H1 (cell line): Measurements from ENCODE around the gene ZNHIT3. TPM values are rescaled to one million over a fixed set of nuclear protein-coding genes. Genes with fewer than 3 reads are reported as not detected.
"Not testable (repeated sequence)": the region's sequence is repeated elsewhere in the genome, so short reads cannot be mapped to it uniquely, and the experiment has no call there.

Experiments used
- CTCF ChIA-PET: fragments of 300-600 bp; sonication (Branson Sonifier 250); formaldehyde crosslinking; loops from one replicate; lab custom pipeline; 2021; ENCODE audit not compliant: partially characterized antibody; lab: Charles Lee
- POLR2A ChIA-PET: fragments of 300-600 bp; sonication (Branson Sonifier 250); formaldehyde crosslinking; loops from one replicate; lab custom pipeline; 2021; ENCODE audit warnings: inconsistent platforms; ENCODE audit not compliant: partially characterized antibody; lab: Charles Lee
- DNase-seq, 2 experiments: peaks; one replicate each; pipeline versions ENCODE4 v3.0.0 to v3.0.0-alpha.2; 2010 to 2022; ENCODE audit warnings: low spot score in 2 of 2, low read depth in 1 of 2, mixed read lengths in 1 of 2
- FAIRE-seq: peaks from 2 replicates; lab custom pipeline; 2011; peaks lifted over from hg19 to GRCh38; lab: Jason Lieb, UNC
- H2AFZ ChIP-seq: 2 replicates; pipeline ENCODE4 v1.8.1; 2012; ENCODE audit warnings: low read length, inconsistent platforms
- H2AK5ac ChIP-seq: 2 replicates; pipeline ENCODE4 v1.6.1; 2013; ENCODE audit warnings: low read depth, low read length
- H2BK120ac ChIP-seq: replicated peaks from 2 replicates; pipeline ENCODE3; 2013; ENCODE audit warnings: low read depth, low read length, inconsistent platforms
- H2BK12ac ChIP-seq: 2 replicates; pipeline ENCODE4 v1.6.1; 2013; ENCODE audit warnings: low read depth, low read length
- H2BK15ac ChIP-seq: 2 replicates; pipeline ENCODE4 v1.6.1; 2013; ENCODE audit warnings: low read length
- H2BK20ac ChIP-seq: 2 replicates; pipeline ENCODE4 v1.6.1; 2013; ENCODE audit warnings: low read length
- H2BK5ac ChIP-seq: 2 replicates; pipeline ENCODE4 v1.6.1; 2013; ENCODE audit warnings: low read depth, low read length
- H3K14ac ChIP-seq: 2 replicates; pipeline ENCODE4 v1.6.1; 2013; ENCODE audit warnings: inconsistent platforms; ENCODE audit not compliant: insufficient read length
- H3K18ac ChIP-seq: 2 replicates; pipeline ENCODE4 v1.6.1; 2013; ENCODE audit warnings: low read length; ENCODE audit errors: extremely low read depth
- H3K23ac ChIP-seq: 2 replicates; pipeline ENCODE4 v1.6.1; 2013; ENCODE audit warnings: inconsistent platforms; ENCODE audit not compliant: insufficient read length
- H3K23me2 ChIP-seq: 2 replicates; pipeline ENCODE4 v1.6.1; 2013; ENCODE audit warnings: low read depth, low read length
- H3K27ac ChIP-seq: 2 replicates; pipeline ENCODE4 v1.6.1; 2011; ENCODE audit warnings: low read depth, low read length, inconsistent platforms
- H3K27me3 ChIP-seq, 4 experiments: replicated peaks in 1 of 4; 1 replicate in 1 of 4; 2 replicates in 3 of 4; pipeline versions ENCODE4 v1.6.1 to v1.8.1; 2011 to 2013; ENCODE audit warnings: low read length in 3 of 4, mild to moderate bottlenecking in 3 of 4, inconsistent platforms in 2 of 4, mixed read lengths in 2 of 4, moderate library complexity in 1 of 4; ENCODE audit not compliant: control insufficient read depth in 3 of 4, insufficient read depth in 3 of 4; ENCODE audit errors: extremely low read depth in 1 of 4
- H3K36me3 ChIP-seq, 4 experiments: 2 replicates each; pipeline versions ENCODE4 v1.6.1 to v1.8.1; 2011 to 2013; ENCODE audit warnings: mild to moderate bottlenecking in 4 of 4, low read length in 3 of 4, moderate library complexity in 2 of 4, control low read depth in 1 of 4, inconsistent platforms in 1 of 4; ENCODE audit not compliant: insufficient read depth in 4 of 4, control insufficient read depth in 2 of 4
- H3K4ac ChIP-seq: replicated peaks from 2 replicates; pipeline ENCODE3; 2013; ENCODE audit warnings: low read length, low read depth, mixed read lengths, inconsistent platforms; ENCODE audit not compliant: insufficient read length
- H3K4me1 ChIP-seq, 4 experiments: replicated peaks in 1 of 4; 1 replicate in 1 of 4; 2 replicates in 3 of 4; pipeline versions ENCODE4 v1.6.1 to v1.8.1; 2011 to 2013; ENCODE audit warnings: low read length in 3 of 4, inconsistent platforms in 2 of 4, mixed read lengths in 1 of 4; ENCODE audit not compliant: insufficient read depth in 4 of 4, control insufficient read depth in 3 of 4
- H3K4me2 ChIP-seq, 2 experiments: 2 replicates each; pipeline versions ENCODE4 v1.6.1 to v1.8.1; 2011 to 2013; ENCODE audit warnings: low read depth in 2 of 2, low read length in 2 of 2, control low read depth in 1 of 2, inconsistent platforms in 1 of 2, mild to moderate bottlenecking in 1 of 2; ENCODE audit not compliant: insufficient read depth in 1 of 2
- H3K4me3 ChIP-seq, 4 experiments: fragments of 200-600, 300-600 bp in 1 of 4; sonication (generic), shearing (Covaris generic), sonication (Bioruptor Twin) in 1 of 4; 2 replicates each; pipeline versions ENCODE4 v1.5.1 to v1.8.1; 2011 to 2016; ENCODE audit warnings: low read length in 4 of 4, low read depth in 3 of 4, control low read depth in 2 of 4, inconsistent platforms in 2 of 4, mild to moderate bottlenecking in 2 of 4, mixed read lengths in 1 of 4, moderate library complexity in 1 of 4; ENCODE audit not compliant: insufficient read depth in 2 of 4; ENCODE audit errors: extremely low read depth in 1 of 4
- H3K56ac ChIP-seq: replicated peaks from 2 replicates; pipeline ENCODE3; 2013; ENCODE audit warnings: low read depth, mild to moderate bottlenecking, mixed read lengths, low read length, inconsistent platforms; ENCODE audit not compliant: insufficient read length
- H3K79me1 ChIP-seq: 2 replicates; pipeline ENCODE4 v1.6.1; 2013; ENCODE audit warnings: low read depth, low read length, control low read depth
- H3K79me2 ChIP-seq, 2 experiments: 2 replicates each; pipeline versions ENCODE4 v1.6.1 to v1.8.1; 2012 to 2013; ENCODE audit warnings: low read length in 2 of 2, mild to moderate bottlenecking in 2 of 2, inconsistent platforms in 1 of 2; ENCODE audit not compliant: insufficient read depth in 2 of 2, control insufficient read depth in 1 of 2
- H3K9ac ChIP-seq, 4 experiments: replicated peaks in 1 of 4; 1 replicate in 1 of 4; 2 replicates in 3 of 4; pipeline versions ENCODE4 v1.6.1 to v1.8.1; 2011 to 2013; ENCODE audit warnings: low read depth in 3 of 4, low read length in 3 of 4, control low read depth in 2 of 4, mild to moderate bottlenecking in 2 of 4, moderate library complexity in 2 of 4, inconsistent platforms in 1 of 4; ENCODE audit errors: extremely low read depth in 1 of 4
- H3K9me3 ChIP-seq, 2 experiments: 2 replicates each; pipeline versions ENCODE4 v1.6.1 to v1.8.1; 2012 to 2013; ENCODE audit warnings: mild to moderate bottlenecking in 2 of 2, moderate library complexity in 2 of 2, control low read depth in 1 of 2, inconsistent platforms in 1 of 2, low read depth in 1 of 2, low read length in 1 of 2, mixed read lengths in 1 of 2; ENCODE audit not compliant: insufficient read depth in 2 of 2
- H4K20me1 ChIP-seq, 2 experiments: replicated peaks in 1 of 2; 2 replicates each; pipeline versions ENCODE3 to v1.8.1; 2011 to 2013; ENCODE audit warnings: inconsistent platforms in 2 of 2, low read length in 2 of 2, mild to moderate bottlenecking in 1 of 2; ENCODE audit not compliant: insufficient read depth in 2 of 2, control insufficient read depth in 1 of 2
- H4K5ac ChIP-seq: 2 replicates; pipeline ENCODE4 v1.6.1; 2013; ENCODE audit warnings: low read length, low read depth, mixed read lengths, inconsistent platforms; ENCODE audit not compliant: insufficient read length
- H4K8ac ChIP-seq: 2 replicates; pipeline ENCODE4 v1.8.0; 2013; ENCODE audit warnings: mild to moderate bottlenecking, moderate library complexity, low read length, inconsistent platforms; ENCODE audit not compliant: insufficient read depth; ENCODE audit errors: extremely low read depth
- H4K91ac ChIP-seq: replicated peaks from 2 replicates; pipeline ENCODE3; 2013; ENCODE audit warnings: low read length, mixed read lengths, inconsistent platforms; ENCODE audit not compliant: insufficient read length
- WGBS, 2 experiments: shearing (Covaris generic) in 1 of 2; methylation state at CpG; one replicate each; pipeline versions ENCODE4 v1.1.6 to v1.1.7; 2013 to 2015; ENCODE audit warnings: low lambda C conversion rate in 2 of 2, mixed read lengths in 2 of 2, inconsistent platforms in 1 of 2, low coverage in 1 of 2, missing lambda C conversion rate in 1 of 2; ENCODE audit not compliant: insufficient replicate concordance in 2 of 2, insufficient coverage in 1 of 2, insufficient read length in 1 of 2; ENCODE audit errors: extremely low coverage in 1 of 2, missing lambda C conversion rate in 1 of 2; 5-methylcytosine and 5-hydroxymethylcytosine counted together
- polyA plus RNA-seq, 7 experiments: library from polyadenylated mRNA; depleted of rRNA in 3 of 7; stranded (reverse) in 5 of 7; unstranded in 2 of 7; fragments of >200 nt in 5 of 7; fragments of 200-250 nt in 2 of 7; gene quantifications; 1 replicate in 5 of 7; 2 replicates in 1 of 7; 4 replicates in 1 of 7; pipeline versions ENCODE4 v1.2.1 to v1.2.3, GENCODE V29; 2011 to 2013; ENCODE audit warnings: missing spikeins in 2 of 7, mixed read lengths in 2 of 7
- total RNA-seq: library from RNA; stranded (reverse); fragmentation: NEBNext Ultra II Directional; extraction: Animal tissue kit (Norgen Biotek cat#: 25700); gene quantifications from 2 replicates; pipeline ENCODE4 v1.2.1, GENCODE V29; 2021
- TF ChIP-seq, protein P1 (sequence below): IDR thresholded peaks from 2 replicates; pipeline ENCODE4 v1.6.1; 2012; ENCODE audit warnings: inconsistent platforms

ZNHIT3 gene
- total and polyA plus RNA-seq, 2 of the 8 experiments (the other 6 are each of a cell fraction or from before 2014, with no cell fraction given), result 59.1 to 147 TPM

DNA sequence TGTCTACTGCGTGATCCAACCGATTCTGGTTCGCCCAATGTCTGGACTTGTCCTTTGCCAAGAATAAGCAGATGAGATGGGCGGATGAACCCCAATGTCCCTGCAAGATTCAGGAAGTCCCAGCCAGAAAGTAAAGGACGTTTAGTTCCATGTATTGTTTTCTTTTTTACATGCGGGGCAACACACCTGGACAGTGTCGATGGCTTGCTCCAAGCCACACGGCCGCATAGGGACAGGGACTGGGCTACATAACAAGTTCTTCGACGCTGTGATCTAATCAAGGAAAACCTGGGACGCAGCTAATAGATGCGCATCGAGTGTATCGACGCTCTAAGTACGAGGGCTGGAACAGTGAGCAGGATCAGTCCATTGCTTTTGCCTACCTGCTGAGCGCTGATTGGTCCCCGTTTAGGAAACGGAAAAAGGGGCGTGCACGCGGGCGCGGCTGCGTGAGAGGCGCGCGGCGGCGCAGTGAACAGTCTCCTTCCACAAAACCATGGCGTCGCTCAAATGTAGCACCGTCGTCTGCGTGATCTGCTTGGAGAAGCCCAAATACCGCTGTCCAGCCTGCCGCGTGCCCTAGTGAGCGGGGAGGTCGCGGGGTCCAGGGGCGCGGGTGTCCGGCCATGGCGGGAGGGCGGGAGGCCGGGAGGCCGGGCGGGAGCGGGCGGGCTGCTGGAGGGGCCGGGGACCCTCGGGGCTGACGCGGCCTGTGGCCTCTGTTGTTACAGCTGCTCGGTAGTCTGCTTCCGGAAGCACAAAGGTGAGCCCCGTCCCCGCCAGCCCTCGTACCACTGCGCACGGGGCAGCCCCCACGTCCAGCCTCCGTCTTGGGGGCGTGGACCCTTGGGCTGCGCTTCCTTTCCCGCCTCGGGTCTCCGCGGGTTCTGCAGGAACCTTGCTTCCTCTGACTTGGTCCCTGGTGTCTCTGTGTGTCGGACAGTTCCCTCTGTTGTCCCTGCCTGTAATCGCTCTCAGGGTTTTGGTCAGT lies at the start of gene ZNHIT3 (continued):
- TF ChIP-seq, protein P1, sequence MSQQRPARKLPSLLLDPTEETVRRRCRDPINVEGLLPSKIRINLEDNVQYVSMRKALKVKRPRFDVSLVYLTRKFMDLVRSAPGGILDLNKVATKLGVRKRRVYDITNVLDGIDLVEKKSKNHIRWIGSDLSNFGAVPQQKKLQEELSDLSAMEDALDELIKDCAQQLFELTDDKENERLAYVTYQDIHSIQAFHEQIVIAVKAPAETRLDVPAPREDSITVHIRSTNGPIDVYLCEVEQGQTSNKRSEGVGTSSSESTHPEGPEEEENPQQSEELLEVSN, result peak; percentile 58; the same call in 1 of the 2 replicates

DNA sequence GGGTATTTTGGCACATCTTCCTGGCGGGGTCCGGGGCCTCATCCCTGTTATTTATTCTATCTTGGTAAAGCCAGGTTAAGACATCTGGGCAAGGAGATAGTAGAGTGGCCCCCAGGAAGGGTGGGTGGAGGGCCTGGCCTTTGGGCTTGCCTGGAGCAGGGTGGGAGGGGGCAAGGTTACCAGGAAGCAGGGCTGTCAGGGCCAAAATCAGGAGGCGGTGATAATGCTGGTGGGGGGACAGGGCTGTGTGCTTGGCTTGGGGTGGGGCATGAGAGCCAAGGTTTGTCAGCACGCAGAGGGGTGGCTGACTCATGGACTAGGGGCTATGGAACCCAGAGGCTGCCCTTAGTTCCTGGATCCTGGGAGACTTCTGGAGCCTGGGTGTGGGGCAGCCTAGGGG lies 44.7 kb upstream of the ZNHIT3 start:
- H3K9me3 ChIP-seq, H2BK20ac ChIP-seq, H3K23ac ChIP-seq, H3K79me1 ChIP-seq, H3K4me3 ChIP-seq, H3K36me3 ChIP-seq, H3K18ac ChIP-seq, H3K9ac ChIP-seq, H3K4me1 ChIP-seq, H3K27me3 ChIP-seq, H2AFZ ChIP-seq, H4K20me1 ChIP-seq, CTCF ChIA-PET, H2AK5ac ChIP-seq, H2BK120ac ChIP-seq, H3K4ac ChIP-seq, H3K4me2 ChIP-seq, H2BK15ac ChIP-seq, H3K23me2 ChIP-seq, H2BK12ac ChIP-seq, FAIRE-seq, H2BK5ac ChIP-seq, POLR2A ChIA-PET, DNase-seq, H4K91ac ChIP-seq, H3K79me2 ChIP-seq, H4K5ac ChIP-seq, H4K8ac ChIP-seq, H3K14ac ChIP-seq, H3K27ac ChIP-seq, H3K56ac ChIP-seq: not testable (repeated sequence)
- WGBS, 2 experiments, result no CpG with 5 or more reads among the region's 4 CpGs
